ENCODE measurements around the gene ADAMTSL3.
A peak's percentile ranks its signal among the peaks of the same experiment; 100 is the strongest.

The ADAMTSL3 gene

DNA sequence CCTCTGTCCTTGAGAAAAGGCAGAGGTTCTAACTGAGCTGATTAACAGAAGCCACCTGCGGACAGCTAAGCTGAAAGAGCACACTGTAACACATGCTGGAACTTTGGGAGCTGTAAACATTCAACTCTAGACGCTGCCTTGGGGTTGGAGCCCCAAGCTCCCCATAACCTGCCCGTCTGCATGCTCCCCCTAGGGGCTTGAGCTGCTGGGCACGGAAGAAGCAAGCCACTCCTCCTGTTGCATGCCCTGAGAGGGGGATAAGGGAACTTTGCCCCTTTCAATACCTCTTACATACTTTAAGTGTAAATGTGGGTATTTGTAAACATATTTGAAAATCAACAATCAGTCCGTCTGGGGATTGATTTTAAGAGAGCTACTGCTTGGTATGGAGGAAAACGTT, 188.4 kb downstream of the ADAMTSL3 start:
- no peak for DNase-seq

DNA sequence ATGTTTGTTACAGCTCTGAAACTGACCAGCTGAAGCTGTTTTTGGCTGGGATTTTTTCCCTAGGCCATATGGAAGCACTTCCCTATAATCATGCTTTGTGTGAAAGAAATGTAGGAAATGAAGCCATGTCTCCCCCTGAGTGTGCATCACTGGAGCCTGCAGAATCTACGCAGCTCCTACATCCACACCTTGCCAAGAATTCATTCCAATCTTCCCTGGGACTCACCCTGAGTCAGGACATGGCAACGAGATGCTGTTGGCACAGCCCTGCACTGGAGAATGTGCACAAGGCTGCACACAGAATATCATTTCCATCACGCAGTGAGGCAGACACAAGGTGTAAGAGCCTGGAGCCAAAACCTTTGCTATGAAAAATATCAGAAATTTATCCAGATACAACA, 189.5 kb downstream of the ADAMTSL3 start:
- DNase-seq, result no peak

DNA sequence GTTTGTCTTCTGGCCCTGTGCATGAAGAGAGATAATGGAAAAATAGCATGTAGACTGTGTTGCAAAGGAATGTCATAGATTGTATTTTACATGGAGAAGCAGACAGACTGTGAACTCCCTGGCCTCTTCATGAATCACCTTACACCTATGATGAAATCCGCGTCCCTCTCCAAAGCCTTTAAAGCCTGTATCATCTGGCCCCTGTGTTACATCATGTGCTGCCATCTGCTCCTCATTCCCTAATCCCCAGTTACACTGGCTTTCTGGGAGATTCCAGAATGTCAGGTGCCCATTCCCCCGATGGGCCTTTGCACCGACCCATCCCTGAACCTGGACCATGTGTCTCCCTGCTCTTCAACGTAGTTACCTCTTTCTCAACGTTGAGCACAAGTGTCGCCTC, 190.8 kb downstream of the ADAMTSL3 start:
- peak; percentile 95 for DNase-seq

DNA sequence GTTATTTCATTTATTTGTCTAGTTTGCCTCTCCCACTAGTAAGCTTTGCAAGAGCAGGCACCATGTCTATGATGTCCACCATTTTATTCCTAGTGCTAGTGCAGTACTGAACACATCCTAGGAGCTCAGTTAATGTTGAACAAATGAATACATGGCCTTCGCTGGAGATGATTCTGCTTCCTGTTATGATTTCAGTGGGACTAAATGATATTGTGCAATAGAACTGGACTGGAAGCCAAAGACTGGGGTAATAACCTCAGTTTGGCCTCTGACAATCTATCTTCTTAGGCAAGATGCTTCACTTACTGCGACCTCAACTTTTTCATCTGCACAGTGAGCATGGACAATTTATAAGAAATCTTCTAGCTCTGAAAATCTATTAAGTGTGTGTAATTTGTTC, 191.3 kb downstream of the ADAMTSL3 start:
- DNase-seq, result no peak

DNA sequence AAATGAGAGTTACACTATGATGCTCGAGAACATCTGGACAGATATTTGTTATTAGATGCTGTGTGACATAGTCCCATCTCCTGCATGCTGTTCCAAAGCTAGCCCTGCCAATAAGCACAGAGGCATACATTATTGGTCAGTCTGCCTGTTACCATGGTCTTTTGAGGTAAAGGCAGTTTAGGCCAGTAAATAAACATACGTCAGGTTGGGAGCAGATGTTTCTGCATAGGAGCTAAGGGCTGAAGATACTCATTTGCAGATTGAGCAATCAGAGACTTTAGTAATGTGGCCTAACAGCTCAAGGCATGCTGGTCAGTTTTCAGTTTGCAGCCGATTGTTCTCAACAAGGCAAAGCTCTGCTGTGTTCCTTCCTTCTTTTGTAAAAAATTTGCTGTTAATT, 192.9 kb downstream of the ADAMTSL3 start:
- no peak for DNase-seq

DNA sequence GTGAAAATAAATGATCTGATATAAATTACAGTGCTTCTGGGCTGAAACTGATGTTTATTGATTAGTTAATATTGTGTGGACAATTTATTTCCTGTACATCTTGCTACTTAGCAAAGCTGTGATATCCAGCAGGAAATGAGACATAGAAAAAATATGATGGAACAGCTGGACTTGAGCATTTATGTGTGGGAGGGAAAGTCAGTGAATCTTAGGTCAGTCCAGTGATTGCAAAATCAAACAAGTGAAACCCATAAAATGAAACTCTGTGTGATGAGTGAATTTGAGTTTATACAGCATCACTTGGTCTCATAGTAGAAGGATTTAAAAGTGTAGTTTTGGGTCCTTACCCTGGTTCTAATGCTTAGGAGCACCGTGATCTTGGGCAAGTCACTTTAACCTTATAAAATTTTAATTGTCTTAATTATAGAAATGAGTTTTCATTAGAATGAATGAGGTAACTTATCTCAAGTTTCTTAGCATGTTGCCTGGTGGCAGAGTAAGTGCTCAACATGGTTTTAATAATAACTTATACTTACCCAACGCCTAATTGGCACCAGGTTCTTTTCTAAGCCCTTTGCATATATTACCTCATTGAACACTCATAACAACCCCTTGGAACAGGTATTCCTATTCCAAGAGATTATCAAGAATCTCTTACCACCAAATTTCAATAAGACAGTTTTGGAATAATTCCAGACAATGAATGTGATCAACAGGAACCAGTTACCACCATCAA, 194.6 kb downstream of the ADAMTSL3 start:
- DNase-seq, result no peak

DNA sequence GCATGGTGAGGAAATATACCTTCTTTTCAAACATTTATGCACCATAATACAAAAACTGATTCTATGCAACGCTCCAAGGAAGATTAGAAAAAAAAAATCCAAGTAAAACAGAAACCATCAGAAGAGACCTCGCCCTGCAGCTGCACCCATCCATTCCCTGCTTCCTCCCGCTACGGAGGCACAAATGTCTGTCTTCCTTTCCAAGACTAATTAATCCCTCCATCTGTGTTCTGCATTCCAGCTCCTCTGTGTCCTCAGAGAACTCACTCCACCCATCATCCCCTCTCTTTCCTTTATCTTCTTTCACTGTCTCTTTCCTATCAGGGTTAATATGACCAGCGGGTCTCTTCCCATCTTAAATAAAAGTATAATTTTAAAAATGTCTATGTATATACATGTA, 196.1 kb downstream of the ADAMTSL3 start:
- DNase-seq, result peak; percentile 21

DNA sequence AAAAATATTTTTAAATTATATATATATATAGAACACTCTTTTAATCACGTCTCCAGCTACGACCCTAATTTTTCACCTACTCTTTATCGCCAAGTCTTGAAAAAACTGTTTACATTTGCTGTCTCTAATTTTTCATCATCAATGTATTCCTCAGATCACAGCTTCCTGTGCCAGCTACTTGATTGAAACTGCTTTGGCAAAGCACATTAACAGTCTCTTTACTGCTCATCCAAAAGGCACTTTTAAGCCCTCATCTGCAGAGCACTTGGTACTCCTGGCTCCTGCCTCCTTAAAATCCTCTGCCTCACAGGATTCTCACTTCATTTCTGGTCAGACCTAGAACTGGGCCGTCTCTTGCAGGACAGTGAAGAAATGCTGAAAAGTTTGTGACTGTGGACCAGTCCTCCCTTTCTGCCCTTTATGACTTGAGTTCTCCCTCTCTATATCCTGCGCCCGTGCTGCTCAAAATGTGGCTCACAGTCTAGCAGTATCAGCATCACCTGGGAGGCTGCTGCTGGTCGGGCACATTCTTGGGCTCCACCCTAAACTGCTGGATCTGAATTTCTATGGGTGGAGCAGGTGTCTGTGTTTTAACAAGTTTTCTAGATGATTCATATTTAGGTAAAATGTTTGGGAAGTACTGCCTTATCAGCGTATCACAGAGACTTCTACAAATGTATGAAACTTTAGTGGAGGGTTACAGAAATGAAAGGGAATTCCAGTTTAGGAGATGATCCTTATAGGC, 196.8 kb downstream of the ADAMTSL3 start:
- no peak for DNase-seq

DNA sequence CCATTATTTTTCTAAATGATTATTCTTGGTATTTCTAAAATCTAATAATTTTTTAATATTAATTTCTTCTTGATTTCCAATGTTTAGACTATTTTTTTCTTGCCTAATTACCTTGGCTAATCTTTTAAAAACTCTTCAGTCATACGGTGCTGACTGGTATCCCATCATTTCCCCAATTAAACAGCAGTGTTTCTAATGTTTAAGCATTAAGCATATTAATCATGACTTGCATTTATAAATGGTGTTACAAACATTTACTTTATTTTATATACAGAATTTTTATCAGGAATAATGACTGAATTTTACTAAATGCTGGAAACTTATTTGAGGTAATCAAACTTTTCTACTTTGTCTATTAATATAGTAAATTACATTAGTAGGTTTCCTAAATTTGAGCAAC, 199.3 kb downstream of the ADAMTSL3 start:
- no peak for DNase-seq

DNA sequence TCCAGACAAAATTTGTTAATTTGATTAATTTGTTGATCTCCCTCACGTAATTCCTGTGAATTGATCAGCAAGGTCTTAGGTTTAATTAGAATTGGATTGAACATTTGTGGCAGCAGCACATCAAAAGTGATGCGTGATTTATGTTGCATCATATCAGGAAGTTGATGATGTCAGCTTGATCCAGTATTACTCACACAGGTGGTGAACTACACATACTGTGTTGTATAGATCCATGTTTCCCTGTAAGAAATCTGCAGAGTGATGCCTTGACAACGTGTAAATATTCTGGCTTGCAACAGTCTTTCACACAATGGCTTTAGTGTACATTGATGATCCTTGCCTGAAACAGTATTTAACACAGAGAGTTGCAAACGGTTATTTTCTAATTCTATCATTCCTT, 200.4 kb downstream of the ADAMTSL3 start:
- DNase-seq, result no peak

DNA sequence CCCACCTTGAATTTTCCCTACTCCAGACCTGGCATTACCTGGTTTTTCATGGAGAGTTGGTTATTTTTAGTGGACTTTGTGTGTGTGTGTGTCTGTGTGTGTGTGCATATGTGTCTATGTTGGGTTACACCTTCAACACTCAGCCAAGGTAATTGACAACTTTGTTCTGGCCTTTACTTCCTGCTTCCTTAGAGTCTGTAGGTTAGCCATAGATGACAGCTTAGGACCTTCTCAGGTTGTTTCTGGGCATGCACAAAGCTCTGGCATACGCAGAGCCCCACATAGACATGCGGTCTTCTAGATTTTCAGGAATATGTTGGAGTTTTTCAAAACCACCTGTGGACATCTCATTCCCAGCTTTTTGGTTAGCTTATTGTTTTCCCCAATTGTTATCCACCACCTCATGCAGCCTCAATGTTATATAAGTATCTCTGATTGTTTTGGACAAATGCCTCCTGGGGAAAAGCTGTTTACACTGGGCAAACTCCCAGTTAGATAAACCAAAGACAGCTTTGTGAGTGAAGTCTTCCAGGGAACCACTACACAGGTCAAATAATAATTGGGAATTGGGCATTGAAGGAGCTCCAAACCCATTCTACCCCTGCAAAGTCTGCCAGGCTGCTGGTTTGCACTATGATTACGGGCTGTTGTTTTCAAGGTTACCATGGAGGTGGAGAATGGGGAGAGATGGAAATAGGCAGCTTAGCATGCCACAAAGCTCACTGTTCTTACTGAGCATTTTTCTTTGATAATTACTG, 201.2 kb downstream of the ADAMTSL3 start:
- no peak for DNase-seq

DNA sequence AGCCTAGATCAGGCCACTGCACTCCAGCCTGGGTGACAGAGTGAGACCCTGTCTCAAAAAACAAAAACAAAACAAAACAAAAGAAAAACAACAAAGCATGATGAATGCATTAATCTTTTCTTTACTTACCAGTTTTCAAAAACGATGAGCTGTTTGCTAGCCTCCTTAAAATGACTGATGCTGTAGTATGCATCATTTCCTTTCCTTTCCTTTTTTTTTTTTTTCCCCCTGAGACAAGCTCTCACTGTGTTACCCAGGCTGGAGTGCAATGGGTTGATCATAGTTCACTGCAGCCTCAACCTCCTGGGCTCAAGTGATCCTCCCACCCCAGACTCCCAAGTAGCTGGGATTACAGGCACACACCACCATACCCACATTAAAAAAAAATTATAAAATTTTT, 202.0 kb downstream of the ADAMTSL3 start:
- DNase-seq, result no peak

DNA sequence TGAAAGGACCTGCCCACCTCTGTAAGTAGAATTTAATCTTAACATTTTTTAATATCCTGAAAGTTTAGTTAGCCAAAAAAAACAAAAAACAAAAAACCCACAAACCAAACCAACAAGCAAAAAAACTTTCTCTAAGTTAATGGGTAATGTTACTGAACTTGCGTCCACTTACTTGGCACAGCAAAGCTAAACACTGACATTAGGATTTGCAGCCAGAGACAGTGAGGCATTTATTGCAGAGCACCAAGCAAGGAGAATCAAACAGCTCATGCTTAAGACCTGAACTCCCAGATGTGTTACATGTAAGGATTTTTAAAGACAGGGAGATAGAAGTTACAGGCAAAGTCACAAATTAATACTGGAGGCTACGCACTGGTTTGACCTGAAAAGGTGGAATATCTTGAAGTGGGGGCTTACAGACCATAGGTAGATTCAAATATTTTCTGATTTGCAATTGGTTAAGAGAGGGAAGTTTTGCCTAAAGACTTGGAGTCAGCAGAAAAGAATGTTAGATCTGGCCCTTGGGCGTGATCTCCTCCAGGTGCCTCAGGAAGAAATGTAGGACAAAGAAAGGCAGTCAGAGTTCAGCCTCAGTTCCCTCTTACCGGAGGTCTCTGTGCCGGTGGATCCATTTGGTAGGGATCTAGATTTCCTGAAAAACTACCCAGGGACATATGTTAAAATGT, 205.0 kb downstream of the ADAMTSL3 start:
- DNase-seq, result no peak

DNA sequence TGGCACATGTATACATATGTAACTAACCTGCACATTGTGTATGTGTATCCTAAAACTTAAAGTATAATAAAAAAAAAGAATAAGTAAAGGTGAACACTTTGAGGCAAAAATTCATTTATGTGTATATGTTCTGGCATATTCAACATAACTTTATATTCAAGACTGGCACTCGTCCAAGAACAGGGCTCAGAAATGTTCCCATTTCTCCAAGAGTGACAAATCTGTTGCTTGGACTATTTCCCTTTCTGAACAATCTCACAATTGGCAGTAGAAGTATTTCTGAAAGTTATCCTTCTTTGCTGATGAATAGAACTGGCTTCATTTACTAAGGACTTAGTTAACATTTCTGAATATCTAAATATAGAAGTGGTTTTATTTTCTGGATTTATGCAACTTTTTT, 212.8 kb downstream of the ADAMTSL3 start:
- DNase-seq, result no peak

DNA sequence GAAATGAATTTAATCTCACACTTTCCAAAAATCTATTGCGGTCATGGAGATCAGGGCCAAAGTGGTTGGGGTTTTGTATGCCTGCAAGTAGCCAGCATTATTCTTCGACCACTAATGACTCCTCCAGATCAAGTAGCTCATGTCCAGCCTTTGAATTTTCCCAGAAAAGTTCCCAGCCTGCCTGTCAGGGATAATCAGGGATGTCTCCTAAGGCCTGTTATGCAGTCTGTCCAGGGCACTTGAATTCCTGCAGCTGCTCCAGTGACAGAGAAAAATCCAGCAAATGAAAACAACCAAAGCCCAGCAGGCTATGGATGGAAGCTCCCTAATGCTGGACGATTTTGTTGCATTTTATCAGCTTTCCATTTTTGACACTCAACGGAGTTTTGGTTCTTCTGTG, 215.4 kb downstream of the ADAMTSL3 start:
- DNase-seq, result no peak

DNA sequence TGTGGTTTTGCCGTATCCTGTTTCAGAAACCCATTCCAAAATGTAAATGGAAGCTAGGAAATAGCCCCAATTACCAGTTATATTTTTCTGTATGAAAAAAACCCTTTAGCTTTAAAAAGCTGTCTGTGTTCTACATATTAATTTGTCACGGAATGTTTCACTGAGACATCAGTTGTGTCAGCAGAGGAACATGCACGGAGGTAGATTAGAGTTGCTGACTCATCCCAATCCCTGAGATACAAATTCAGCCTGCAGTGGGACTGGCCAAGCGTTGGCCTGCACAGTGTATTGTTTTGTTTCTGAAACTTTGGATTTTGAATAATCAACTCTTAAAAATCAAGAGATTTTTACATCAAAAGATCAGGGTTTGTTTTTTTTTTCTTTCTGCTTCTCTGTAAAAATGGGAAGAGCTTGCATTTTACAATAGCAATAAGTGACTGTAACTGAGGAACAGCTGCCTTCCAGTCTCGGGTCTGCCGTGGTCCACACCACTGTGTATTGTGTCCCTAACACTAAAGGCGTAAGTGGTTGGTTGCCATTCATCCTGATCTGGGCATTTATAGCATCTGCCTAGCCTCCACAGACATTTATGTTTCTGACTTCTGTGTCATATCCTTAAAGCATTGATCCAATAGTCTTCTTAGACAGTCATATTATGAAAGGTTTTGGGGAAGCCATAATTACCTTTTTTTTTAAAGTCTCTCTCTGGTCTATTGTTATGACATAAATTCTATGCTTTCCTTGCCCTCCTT, 218.1 kb downstream of the ADAMTSL3 start:
- no peak for DNase-seq

DNA sequence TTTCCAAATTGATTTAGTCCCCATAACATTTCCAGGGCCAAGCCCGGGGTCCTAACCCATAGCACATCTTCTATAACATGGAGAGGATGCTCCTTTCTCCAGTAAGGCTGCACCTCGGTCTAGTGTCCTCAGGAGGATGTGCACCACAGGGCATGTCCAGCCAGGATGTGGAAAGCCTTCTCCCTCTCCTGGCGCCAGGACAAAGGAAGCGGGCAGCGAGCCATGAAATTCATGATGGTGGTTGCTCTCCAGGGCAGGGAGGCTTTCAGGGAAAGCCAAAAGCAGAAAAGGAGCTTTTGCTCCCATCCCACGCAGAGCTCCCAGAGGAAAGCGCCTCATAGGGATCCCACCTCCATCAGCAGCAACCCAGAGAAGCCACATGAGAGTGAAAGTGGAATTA, 220.0 kb downstream of the ADAMTSL3 start:
- no peak for DNase-seq

DNA sequence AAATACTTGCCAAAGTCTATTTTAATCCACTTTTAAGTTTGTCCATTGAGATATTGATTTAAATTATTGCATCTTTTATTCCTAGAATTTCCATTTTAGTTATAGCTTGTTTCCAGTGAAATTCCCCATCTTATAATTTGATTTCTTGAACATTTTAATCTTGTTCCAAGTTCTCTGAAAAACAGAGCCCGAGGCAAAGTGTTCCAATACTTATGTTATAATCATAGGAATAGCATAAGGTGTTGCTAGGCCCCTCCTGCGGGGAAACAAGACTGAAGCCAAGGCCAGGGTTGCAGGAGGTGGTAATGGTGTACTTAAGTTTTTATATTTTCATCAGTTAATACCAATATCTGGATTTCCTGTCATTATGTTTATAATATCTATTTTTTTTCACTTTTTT, 226.6 kb downstream of the ADAMTSL3 start:
- DNase-seq, result no peak

DNA sequence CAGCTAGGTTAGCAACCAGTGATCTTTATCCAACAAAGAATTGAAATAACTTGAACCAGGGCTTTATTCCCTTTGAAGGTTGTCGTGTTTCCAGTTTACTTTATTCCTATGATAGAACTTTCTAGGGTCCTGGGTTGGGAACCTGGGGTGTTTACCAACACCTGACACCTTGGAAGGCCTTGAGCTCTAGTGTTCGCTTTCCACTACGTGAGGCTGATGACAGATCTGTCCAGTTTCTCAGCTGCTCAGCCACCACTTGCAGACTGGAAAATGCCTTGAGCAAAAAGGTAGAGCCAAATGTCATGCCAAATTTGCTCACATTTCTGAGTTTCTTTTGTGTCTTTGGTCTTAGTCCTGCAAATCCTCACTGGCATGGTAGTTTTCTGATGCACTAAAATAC, 227.2 kb downstream of the ADAMTSL3 start:
- DNase-seq, result no peak

DNA sequence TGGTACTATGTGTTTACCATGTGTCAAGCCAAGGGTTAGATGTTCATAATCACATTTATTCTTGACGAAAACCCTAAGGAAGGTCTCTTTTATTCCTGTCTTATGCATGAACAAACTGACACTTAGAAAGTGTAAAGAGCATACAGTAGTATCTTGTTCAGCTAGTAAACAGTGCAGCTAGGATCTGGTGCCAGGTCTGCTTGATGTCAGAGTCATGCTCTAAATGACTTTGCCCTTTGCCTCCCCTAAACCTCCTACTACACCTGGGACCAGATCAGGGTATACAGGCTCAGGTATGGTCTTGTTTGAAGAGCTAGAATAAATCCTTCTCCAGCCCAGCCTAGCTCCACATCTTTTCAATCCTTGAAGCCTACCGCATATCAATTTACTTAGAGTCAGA, 232.4 kb downstream of the ADAMTSL3 start:
- no peak for DNase-seq

DNA sequence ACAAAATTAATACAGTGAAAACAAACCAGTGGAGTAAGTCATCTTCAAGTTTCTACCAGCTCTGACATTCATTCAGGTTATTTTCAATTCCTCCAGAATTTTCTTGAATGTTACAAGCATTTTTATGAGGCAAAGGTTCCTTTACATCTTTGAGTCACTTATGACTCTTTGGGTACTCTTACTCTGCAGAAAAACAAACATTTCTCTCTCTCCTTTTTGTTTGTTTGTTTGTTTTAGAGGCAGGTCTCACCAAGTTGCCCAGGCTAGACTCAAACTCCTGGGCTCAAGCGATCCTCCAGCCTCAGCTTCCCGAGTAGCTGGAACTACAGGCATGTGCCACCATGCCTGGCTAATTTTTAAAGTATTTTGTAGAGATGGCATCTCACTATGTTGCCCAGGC, 233.5 kb downstream of the ADAMTSL3 start:
- DNase-seq, result no peak

DNA sequence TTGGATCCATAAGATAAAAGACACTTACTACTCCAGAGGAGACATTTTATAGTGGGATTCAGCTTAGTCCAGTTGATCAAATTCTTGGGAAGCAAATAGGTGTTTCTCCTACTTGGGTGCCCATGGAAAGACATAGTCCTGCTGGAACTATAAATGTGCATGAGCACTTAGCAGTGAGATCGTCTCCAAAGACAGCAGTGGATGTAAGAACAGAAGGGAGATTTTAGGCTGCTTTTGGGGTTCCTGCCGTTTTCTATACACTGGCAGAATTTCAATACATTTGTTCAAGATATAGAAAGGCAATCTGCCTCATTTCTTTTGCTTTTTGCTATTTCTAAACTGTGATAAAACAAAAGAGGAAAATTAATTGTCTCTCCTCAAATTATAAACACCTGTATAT, 234.0 kb downstream of the ADAMTSL3 start:
- DNase-seq, result no peak

DNA sequence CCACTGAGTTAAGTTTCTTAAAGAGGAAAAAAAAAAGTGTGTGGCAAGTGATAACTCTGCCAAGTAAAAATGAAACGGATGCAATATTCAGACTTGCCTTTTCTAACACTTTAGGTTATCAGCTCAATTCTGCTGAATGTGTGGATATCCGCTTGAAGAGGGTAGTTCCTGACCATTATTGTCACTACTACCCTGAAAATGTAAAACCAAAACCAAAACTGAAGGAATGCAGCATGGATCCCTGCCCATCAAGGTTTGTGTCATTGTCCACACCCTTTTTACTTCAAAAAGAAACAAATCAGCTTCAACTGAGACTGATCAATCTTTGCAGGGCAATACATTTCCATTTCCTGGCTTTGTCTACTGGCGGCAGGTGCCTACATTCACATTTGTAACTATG, 236.1 kb downstream of the ADAMTSL3 start:
- DNase-seq, result no peak
